B cell (primary cell): Measurements from ENCODE around the gene SLC25A21.

Experiments
- CTCF ChIP-seq: fragments of 200-600 bp; IDR thresholded peaks from one replicate; pipeline ENCODE4 v1.8.0; 2022; ENCODE audit warnings: antibody characterized with exemption, mild to moderate bottlenecking
- EZH2 ChIP-seq: IDR thresholded peaks from 2 replicates; pipeline ENCODE4 v1.6.1; 2012; ENCODE audit warnings: borderline replicate concordance, low read depth, mild to moderate bottlenecking, moderate library complexity, low read length; ENCODE audit not compliant: insufficient read depth, poor library complexity, severe bottlenecking

GRCh38 chr14:37143475-37143874 is 28.9 kb downstream of the SLC25A21 start:
- TF ChIP-seq CTCF, result no peak
- no peak for TF ChIP-seq EZH2
